ENCODE measurements around the gene CYB5R2.

Gene CYB5R2

GRCh38 chr11:7636350-7636749 lies 37.0 kb downstream of the CYB5R2 start:
- no peak for DNase-seq

GRCh38 chr11:7635708-7636107 lies 37.6 kb downstream of the CYB5R2 start:
- DNase-seq = no peak

- DNase-seq = peak in 1 of 2 experiments; percentile 51
Observed at GRCh38 chr11:7635137-7635536, 38.2 kb downstream of the CYB5R2 start.

- DNase-seq = no peak
Observed at GRCh38 chr11:7632211-7632610, 41.1 kb downstream of the CYB5R2 start.

GRCh38 chr11:7630002-7630401 lies 43.3 kb downstream of the CYB5R2 start:
- peak in 1 of 2 experiments; percentile 49 for DNase-seq

- DNase-seq = no peak
Observed at GRCh38 chr11:7628660-7629059, 44.6 kb downstream of the CYB5R2 start.

GRCh38 chr11:7622721-7623120 lies 50.6 kb downstream of the CYB5R2 start:
- no peak for DNase-seq

- no peak for DNase-seq
Observed at GRCh38 chr11:7621554-7621953, 51.7 kb downstream of the CYB5R2 start.

GRCh38 chr11:7621090-7621489 lies 52.2 kb downstream of the CYB5R2 start:
- no peak for DNase-seq

GRCh38 chr11:7619322-7619721 lies 54.0 kb downstream of the CYB5R2 start:
- no peak for DNase-seq

GRCh38 chr11:7617032-7617431 lies 56.3 kb downstream of the CYB5R2 start:
- DNase-seq = no peak
